ENCODE measurements around the gene FIG4. TPM values are rescaled to one million over a fixed set of nuclear protein-coding genes. Genes with fewer than 3 reads are reported as not detected.

The FIG4 gene
- total and polyA plus RNA-seq, 2 of the 4 experiments (the other 2 are of a cell fraction): 12.1 to 15.4 TPM

GRCh38 chr6:109762166-109762565 lies 71.1 kb downstream of the FIG4 start:
- Histone ChIP-seq H3K4me3 (ENCODE audit: insufficient read depth, low read depth, low read length) (no peak overlapping the region), H2BK20ac (ENCODE audit: low read depth, low read length) (no peak overlapping the region), H3K9ac (ENCODE audit: low read depth, low read length) (no peak overlapping the region), H3K79me1 (ENCODE audit: low read depth in 1 of 2, low read length in 2 of 2) (no peaks in the 10 kb centered on the region), H4K5ac (ENCODE audit: low read depth, low read length) (no peak overlapping the region), H3K14ac (replicated peaks; ENCODE audit: low read depth, low read length) (no peak overlapping the region), H3K27ac (ENCODE audit: insufficient read depth, low read length) (no peak overlapping the region), H2AK9ac (replicated peaks; ENCODE audit: low read depth, low read length, poor library complexity) (no peak overlapping the region), H3K56ac (ENCODE audit: extremely low read depth, insufficient read depth, low read length) (no peak overlapping the region), H3K36me3 (ENCODE audit: control insufficient read depth, insufficient read depth, low read length) (no peaks in the 10 kb centered on the region), H3K18ac (ENCODE audit: low read depth, low read length) (no peak overlapping the region), H2AFZ (replicated peaks; ENCODE audit: low read length, poor library complexity) (no peak overlapping the region), H2AK5ac (ENCODE audit: low read depth, low read length) (no peak overlapping the region), H4K20me1 (ENCODE audit: insufficient read depth, low read length) (no peaks in the 10 kb centered on the region), H3K27me3 (ENCODE audit: control insufficient read depth, insufficient read depth, low read length) (no peaks in the 10 kb centered on the region), H3K4ac (ENCODE audit: low read depth, low read length) (no peak overlapping the region), H3K9me1 (ENCODE audit: insufficient read depth, low read length) (0 out of 2 replicates have a peak, but pooled peaks cover 3% of the 10 kb centered on the region), H2BK15ac (ENCODE audit: low read depth, low read length) (no peak overlapping the region), H3K23ac (ENCODE audit: low read depth, low read length) (no peak overlapping the region), H3K9me3 (ENCODE audit: control insufficient read depth, insufficient read depth, low read length) (no peaks in the 10 kb centered on the region), H4K8ac (ENCODE audit: low read depth in 2 of 2, low read length in 2 of 2) (no peak overlapping the region), H2BK5ac (ENCODE audit: low read depth, low read length, poor library complexity, severe bottlenecking) (no peak overlapping the region), H4K91ac (ENCODE audit: insufficient read depth, low read depth, low read length) (no peak overlapping the region), H3K4me2 (ENCODE audit: low read depth, low read length) (no peak overlapping the region), H3K4me1 (ENCODE audit: control insufficient read depth, insufficient read depth, low read length) (peaks cover 2% of the 10 kb centered on the region), H2BK120ac (ENCODE audit: low read depth, low read length) (no peak overlapping the region)
- TF ChIP-seq BHLHE40 (IDR thresholded peaks at IDR 0.05; ENCODE audit: low read depth, low read length): no peak
- TF ChIP-seq NFE2L2 (IDR thresholded peaks at IDR 0.05; ENCODE audit: low read depth, low read length): no peak
- no TSS peak for BruUV-seq (replicated peaks)
- in situ Hi-C loops (cut with MboI; ENCODE audit: low sequenced_read_pairs): no loop called here
- no CpG with 5 or more reads among the region's 2 CpGs for WGBS, 2 experiments (ENCODE audit: extremely low coverage in 2 of 2, insufficient read length in 1 of 2)
- intact Hi-C loops (cut with micrococcal nuclease): no loop called here
- ChIA-PET POLR2A (ENCODE audit: unreplicated experiment) (no interaction called here), CTCF (no interaction called here)
- DNase-seq: no peak
- dilution Hi-C loops (cut with HindIII; ENCODE audit: low sequenced_read_pairs, unreplicated experiment): no loop called here
- ATAC-seq (ENCODE audit: low read depth): no peak
